PFSK-1 (cell line): ENCODE measurements around the gene MRPL28.

Experiments
- POLR2AphosphoS5 ChIP-seq: IDR thresholded peaks from 2 replicates; pipeline ENCODE4 v1.6.1; 2012; ENCODE audit warnings: low read depth, mild to moderate bottlenecking, control low read depth, low read length, moderate library complexity
- REST ChIP-seq, 2 experiments: IDR thresholded peaks; 2 replicates each; pipeline versions ENCODE4 v1.6.1 to v1.8.0; 2011 to 2012; ENCODE audit warnings: low read depth in 2 of 2, low read length in 2 of 2, control low read depth in 1 of 2, inconsistent platforms in 1 of 2, mild to moderate bottlenecking in 1 of 2, moderate library complexity in 1 of 2; ENCODE audit not compliant: insufficient read depth in 1 of 2
- SIN3A ChIP-seq: IDR thresholded peaks from 2 replicates; pipeline ENCODE4 v1.6.1; 2012; ENCODE audit warnings: mild to moderate bottlenecking, low read length, moderate library complexity, borderline replicate concordance; ENCODE audit not compliant: insufficient read depth
- TAF1 ChIP-seq: IDR thresholded peaks from 2 replicates; pipeline ENCODE4 v1.6.1; 2012; ENCODE audit warnings: low read length, control low read depth, borderline replicate concordance; ENCODE audit not compliant: insufficient read depth

- TF ChIP-seq TAF1 (no peak), POLR2AphosphoS5 (no peak), SIN3A (no peak), REST (IDR thresholded peaks at IDR 0.05; ENCODE audit: insufficient read depth in 1 of 2, low read depth in 2 of 2, low read length in 2 of 2) (no peak)
Measured at GRCh38 chr16:363110-363765, 7.1 kb downstream of the MRPL28 start.
